Heart left ventricle (tissue), 16 donors: Measurements from ENCODE around the gene WDPCP. TPM values are rescaled to one million over a fixed set of nuclear protein-coding genes. Genes with fewer than 3 reads are reported as not detected.
"Not testable (repeated sequence)": the region's sequence is repeated elsewhere in the genome, so short reads cannot be mapped to it uniquely, and the experiment has no call there.

Source experiments
- ATAC-seq, 4 donors: fragments of 200-7000 bp; cut with Tn5 transposase; one replicate each; pipeline ENCODE4 v1.9.1; 2020 to 2022; ENCODE audit warnings: moderate library complexity in 4 of 4, mild to moderate bottlenecking in 3 of 4, moderate number of reproducible peaks in 1 of 4
- DNase-seq, 5 donors: peaks; one replicate each; pipeline ENCODE4 v3.0.0-alpha.2; 2020
- H3K27ac ChIP-seq, 12 donors: fragments of 200-600 bp; sonication (generic) in 4 of 12; one replicate each; pipeline versions ENCODE4 v1.5.0 to v1.8.0; 2016 to 2022; ENCODE audit warnings: mild to moderate bottlenecking in 2 of 12
- H3K27me3 ChIP-seq, 9 donors: fragments of 200-600 bp; sonication (generic) in 2 of 9; one replicate each; pipeline versions ENCODE4 v1.5.1 to v1.8.0; 2016 to 2022; ENCODE audit warnings: mild to moderate bottlenecking in 3 of 9
- H3K36me3 ChIP-seq, 9 donors: fragments of 200-600 bp; sonication (generic) in 2 of 9; one replicate each; pipeline versions ENCODE4 v1.5.0 to v1.8.0; 2018 to 2022; ENCODE audit warnings: mild to moderate bottlenecking in 2 of 9
- H3K4me1 ChIP-seq, 12 donors: fragments of 200-600 bp; sonication (generic) in 4 of 12; one replicate each; pipeline versions ENCODE4 v1.5.0 to v1.8.0; 2016 to 2022; ENCODE audit warnings: mild to moderate bottlenecking in 3 of 12
- H3K4me3 ChIP-seq, 12 donors: fragments of 200-600 bp; sonication (generic) in 4 of 12; one replicate each; pipeline versions ENCODE4 v1.5.0 to v1.8.0; 2017 to 2022; ENCODE audit warnings: mild to moderate bottlenecking in 9 of 12, moderate library complexity in 4 of 12
- H3K9me3 ChIP-seq, 12 donors: fragments of 200-600 bp; sonication (generic) in 4 of 12; one replicate each; pipeline versions ENCODE4 v1.5.0 to v1.8.0; 2016 to 2022; ENCODE audit warnings: mild to moderate bottlenecking in 1 of 12
- CTCF ChIP-seq, 12 donors: fragments of 200-600 bp; sonication (generic) in 4 of 12; IDR thresholded peaks; one replicate each; pipeline versions ENCODE4 v1.5.0 to v1.8.0; 2018 to 2022; ENCODE audit warnings: antibody characterized with exemption in 12 of 12, mild to moderate bottlenecking in 5 of 12
- POLR2A ChIP-seq, 2 donors: fragments of 450-650 bp; IDR thresholded peaks; one replicate each; pipeline ENCODE4 v1.6.1; 2017; ENCODE audit warnings: antibody characterized with exemption in 2 of 2, mild to moderate bottlenecking in 2 of 2, moderate library complexity in 2 of 2
- WGBS, 4 donors: extraction: QIAGEN DNeasy Blood & Tissue Kit in 2 of 4; methylation state at CpG; one replicate each; pipeline versions ENCODE4 v1.1.5 to v1.1.7; 2013 to 2018; 5-methylcytosine and 5-hydroxymethylcytosine counted together
- intact Hi-C, 10 donors: fragments of 100-400 bp; cut with DNase I; formaldehyde crosslinking; loops; one replicate each; pipeline versions ENCODE4 v1.11.1 to v1.14.2; 2022
- polyA plus RNA-seq, 2 donors: library from polyadenylated mRNA; stranded (reverse); fragments of 200-250 nt; gene quantifications; one replicate each; pipeline ENCODE4 v1.2.3, GENCODE V29; 2013
- total RNA-seq, 9 donors: library from RNA; depleted of rRNA in 2 of 9; stranded (reverse); fragments of >200 nt in 2 of 9; fragmentation: NEBNext Ultra II Directional in 3 of 9; extraction: Animal tissue kit (Norgen Biotek cat#: 25700) in 3 of 9; gene quantifications; one replicate each; pipeline versions ENCODE4 v1.1.0 to v1.2.4, GENCODE V29; 2016 to 2023
- donor health status: ischemic (EF 13 %, LVEDD 7.1; RV severe dilation, severe dysfunction).
- donor health status: healthy with polysubstance abuse.
- donor health status: DM: no; HTN: yes; CAD: no.
- donor health status: DM: no; HTN: no; CAD: no.
- donor health status: ischemic (EF 25% LVEDD 6.9; RV normal size, moderate dysfunction).
- donor health status: ischemic (EF 25% LVEDD 5.7; RV mildly dilated, moderate dysfunction).
- donor health status: healthy.
- donor health status: DM: yes; HTN: yes; CAD: no.
- donor health status: ischemic (EF 35%, LVEDD 5.7; RV mildly dilated, moderate dysfunction).
- donor health status: nonischemic (EF 11% LVEDD 7.7; RV severe dilation, severe dysfunction).
- donor health status: DM: yes; HTN: yes; CAD: no.
- donor health status: PGD.
- donor health status: ischemic (EF 29% LVEDD 5.4; RV normal size, mild dysfunction).
- donor health status: nonischemic (EF 23%, LVEDD 6.1; RV moderate dilation, normal function).

The WDPCP gene
- total and polyA plus RNA-seq, 11 donors = 3.2 to 32.2 (median 16.5) TPM

DNA sequence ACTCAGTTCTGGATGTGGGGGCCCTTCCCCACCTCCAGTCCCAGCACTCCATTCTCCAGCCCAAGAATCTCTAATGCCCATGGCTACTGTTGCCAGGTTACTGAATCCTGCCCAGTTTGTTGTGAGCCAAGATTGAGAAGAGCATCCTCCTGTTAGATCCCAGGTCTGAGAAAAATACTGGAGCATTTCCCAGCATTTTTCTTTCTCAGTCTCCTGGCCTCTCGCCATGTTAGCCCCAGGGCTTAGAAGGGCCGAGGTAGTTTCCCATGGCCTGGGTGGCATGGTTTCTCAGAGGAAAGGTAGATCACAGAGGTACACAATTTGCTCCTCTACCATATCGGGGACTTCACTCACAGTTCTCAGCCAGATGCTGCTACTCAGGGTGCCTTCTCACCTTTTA is 401.9 kb downstream of the WDPCP start:
- TF ChIP-seq CTCF (IDR thresholded peaks at IDR 0.05) (no peak), POLR2A (IDR thresholded peaks at IDR 0.05) (no peak)
- Histone ChIP-seq H3K36me3 (no peaks in the 10 kb centered on the region), H3K9me3 (peaks cover 0 to 31% (median 3%) of the 10 kb centered on the region in 12 donors), H3K4me1 (no peaks in the 10 kb centered on the region), H3K27ac (no peak overlapping the region), H3K4me3 (no peak overlapping the region), H3K27me3 (no peaks in the 10 kb centered on the region)
- intact Hi-C loops = no loop called here
- WGBS, 4 donors = 91 to 98% (median 96%) methylated on average over 3 of the region's 3 CpGs
- no peak for ATAC-seq
- no peak for DNase-seq

DNA sequence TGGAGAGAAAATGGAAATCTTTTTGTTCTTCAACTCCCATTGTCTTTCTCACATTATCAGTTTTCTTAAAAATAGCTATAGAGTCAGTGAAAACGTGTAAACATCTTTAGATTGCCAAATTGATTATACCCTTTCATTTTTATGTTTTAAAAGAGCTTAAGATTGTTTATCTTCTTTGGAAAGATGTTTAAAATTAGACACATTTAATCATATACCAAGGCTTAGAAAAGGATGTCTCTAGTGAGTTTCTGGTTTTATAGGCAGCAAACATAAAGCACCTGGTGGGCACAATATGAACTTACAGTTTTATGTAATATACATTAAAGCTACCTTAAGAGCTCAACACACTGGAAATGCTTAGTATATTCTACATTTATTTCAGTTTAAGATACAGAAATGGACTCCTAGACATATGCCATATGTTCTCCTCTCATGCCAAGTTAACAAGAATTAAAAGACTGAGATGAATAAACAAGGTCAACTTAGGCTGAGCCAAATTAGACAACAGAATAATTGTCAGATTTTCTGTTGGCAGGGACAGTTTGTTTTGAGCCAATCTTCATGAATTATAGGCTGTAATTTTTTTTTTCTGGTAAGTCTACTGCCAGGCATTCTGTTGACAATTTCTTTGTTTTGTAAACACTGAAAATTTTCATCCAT is 425.0 kb downstream of the WDPCP start:
- H3K36me3 ChIP-seq = no peaks in the 10 kb centered on the region
- 45 to 61% (median 51%) methylated on average over 1 of the region's 1 CpG for WGBS, 4 donors
- H3K4me3 ChIP-seq = no peak overlapping the region
- H3K9me3 ChIP-seq = peaks cover 0 to 24% (median 5%) of the 10 kb centered on the region in 12 donors
- H3K4me1 ChIP-seq = no peaks in the 10 kb centered on the region
- H3K27ac ChIP-seq = no peak overlapping the region
- no peaks in the 10 kb centered on the region for H3K27me3 ChIP-seq
- ATAC-seq (no peak), DNase-seq (no peak)
- intact Hi-C loops = no loop called here
- TF ChIP-seq CTCF (IDR thresholded peaks at IDR 0.05) = no peak
- TF ChIP-seq POLR2A (IDR thresholded peaks at IDR 0.05) = no peak

- ATAC-seq (no peak), DNase-seq (no peak)
- no peak overlapping the region for H3K27ac ChIP-seq
- intact Hi-C loops = no loop called here
- no peak for TF ChIP-seq POLR2A (IDR thresholded peaks at IDR 0.05)
- no peak for TF ChIP-seq CTCF (IDR thresholded peaks at IDR 0.05)
- H3K27me3 ChIP-seq = no peaks in the 10 kb centered on the region
- no peaks in the 10 kb centered on the region for H3K36me3 ChIP-seq
- no peak overlapping the region for H3K4me3 ChIP-seq
- H3K4me1 ChIP-seq = no peaks in the 10 kb centered on the region
- H3K9me3 ChIP-seq = peaks cover 0 to 4% (median 0%) of the 10 kb centered on the region in 12 donors
- WGBS, 4 donors = 98 to 100% (median 99%) methylated on average over 1 of the region's 1 CpG
Measured at GRCh38 chr2:63159262-63159661, 429.0 kb downstream of the WDPCP start.

GRCh38 chr2:63136683-63137082 is 451.6 kb downstream of the WDPCP start:
- ATAC-seq, H3K27ac ChIP-seq, H3K36me3 ChIP-seq, intact Hi-C loops, DNase-seq, H3K4me3 ChIP-seq, H3K4me1 ChIP-seq, H3K27me3 ChIP-seq: not testable (repeated sequence)
- H3K9me3 ChIP-seq = peaks cover 0 to 91% (median 25%) of the 10 kb centered on the region in 12 donors

DNA sequence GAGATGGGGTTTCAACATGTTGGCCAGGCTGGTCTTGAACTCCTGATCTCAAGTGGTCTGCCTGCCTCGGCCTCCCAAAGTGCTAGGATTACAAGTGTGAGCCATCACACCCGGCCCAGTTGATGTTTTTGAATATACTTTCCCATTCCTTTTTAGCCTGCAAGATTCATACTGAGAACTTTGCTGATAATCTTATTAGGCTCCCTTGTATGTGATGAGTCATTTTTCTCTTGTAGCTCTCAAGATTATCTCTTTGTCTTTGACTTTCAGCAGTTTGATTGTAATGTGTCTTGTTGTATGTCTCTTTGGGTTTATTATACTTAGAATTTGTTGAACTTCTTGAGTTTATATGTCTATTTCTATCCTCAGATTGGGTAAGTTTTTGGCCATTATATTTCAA is 456.3 kb downstream of the WDPCP start:
- peaks cover 0 to 6% (median 0%) of the 10 kb centered on the region in 9 donors for H3K36me3 ChIP-seq
- H3K4me3 ChIP-seq = no peak overlapping the region
- ATAC-seq (no peak), DNase-seq (no peak)
- no peak overlapping the region for H3K27ac ChIP-seq
- WGBS, 4 donors = 94 to 99% (median 97%) methylated on average over 2 of the region's 2 CpGs
- intact Hi-C loops = no loop called here
- TF ChIP-seq POLR2A (IDR thresholded peaks at IDR 0.05) (no peak), CTCF (IDR thresholded peaks at IDR 0.05) (no peak)
- H3K4me1 ChIP-seq = no peaks in the 10 kb centered on the region
- no peaks in the 10 kb centered on the region for H3K27me3 ChIP-seq
- H3K9me3 ChIP-seq = peaks cover 0 to 70% (median 16%) of the 10 kb centered on the region in 12 donors
